ENCODE measurements around the gene NTRK3.

The NTRK3 gene

GRCh38 chr15:88177451-88177850 is 79.1 kb downstream of the NTRK3 start:
- DNase-seq = no peak

- peak; percentile 8 for DNase-seq
Observed at GRCh38 chr15:88174571-88174970, 82.0 kb downstream of the NTRK3 start.

GRCh38 chr15:88166082-88166993 is 90.2 kb downstream of the NTRK3 start:
- peak; percentile 3 for DNase-seq

- no peak for DNase-seq
Observed at GRCh38 chr15:88161636-88162035, 94.9 kb downstream of the NTRK3 start.

GRCh38 chr15:88155310-88155709 is 101.2 kb downstream of the NTRK3 start:
- DNase-seq = no peak

- DNase-seq = no peak
Observed at GRCh38 chr15:88152672-88153071, 103.9 kb downstream of the NTRK3 start.

GRCh38 chr15:88147760-88148159 is 108.8 kb downstream of the NTRK3 start:
- DNase-seq = no peak

GRCh38 chr15:88144921-88145653 is 111.5 kb downstream of the NTRK3 start:
- no peak for DNase-seq

GRCh38 chr15:88142121-88142520 is 114.4 kb downstream of the NTRK3 start:
- peak; percentile 9 for DNase-seq

- DNase-seq = peak; percentile 50
Observed at GRCh38 chr15:88141269-88141889, 115.2 kb downstream of the NTRK3 start.

- DNase-seq = no peak
Observed at GRCh38 chr15:88140398-88140797, 116.1 kb downstream of the NTRK3 start.

GRCh38 chr15:88139936-88140335 is 116.6 kb downstream of the NTRK3 start:
- no peak for DNase-seq

- DNase-seq = no peak
Observed at GRCh38 chr15:88133795-88134194, 122.7 kb downstream of the NTRK3 start.

- DNase-seq = no peak
Observed at GRCh38 chr15:88132499-88132898, 124.0 kb downstream of the NTRK3 start.

- no peak for DNase-seq
Observed at GRCh38 chr15:88131937-88132336, 124.6 kb downstream of the NTRK3 start.

- peak; percentile 64 for DNase-seq
Observed at GRCh38 chr15:88127432-88127790, 129.1 kb downstream of the NTRK3 start.

GRCh38 chr15:88126695-88127431 is 129.7 kb downstream of the NTRK3 start:
- DNase-seq = peak; percentile 37

GRCh38 chr15:88125576-88125975 is 131.0 kb downstream of the NTRK3 start:
- DNase-seq = no peak

- DNase-seq = no peak
Observed at GRCh38 chr15:88124199-88124598, 132.3 kb downstream of the NTRK3 start.

GRCh38 chr15:88121968-88122530 is 134.5 kb downstream of the NTRK3 start:
- no peak for DNase-seq

GRCh38 chr15:88120026-88120425 is 136.5 kb downstream of the NTRK3 start:
- no peak for DNase-seq

- DNase-seq = no peak
Observed at GRCh38 chr15:88118741-88119140, 137.8 kb downstream of the NTRK3 start.

GRCh38 chr15:88118035-88118434 is 138.5 kb downstream of the NTRK3 start:
- DNase-seq = no peak
